Neutrophil (primary cell): Measurements from ENCODE around the gene FRY.

ENCODE experiments used
- H3K27ac ChIP-seq: fragments of 200-600 bp; sonication (generic); 2 replicates; pipeline ENCODE4 v1.5.1; 2016; ENCODE audit warnings: mild to moderate bottlenecking, moderate library complexity
- H3K27me3 ChIP-seq: fragments of 200-600 bp; sonication (generic); 2 replicates; pipeline ENCODE4 v1.6.0; 2016; ENCODE audit warnings: mild to moderate bottlenecking
- H3K36me3 ChIP-seq: fragments of 200-600 bp; sonication (generic); 2 replicates; pipeline ENCODE4 v1.5.1; 2017
- H3K4me1 ChIP-seq, 2 experiments: fragments of 200-600 bp in 1 of 2; sonication (generic) in 1 of 2; 1 replicate in 1 of 2; 2 replicates in 1 of 2; pipeline versions ENCODE4 v1.5.1 to v1.6.1; 2013 to 2016; ENCODE audit warnings: low read depth in 1 of 2, low read length in 1 of 2, mild to moderate bottlenecking in 1 of 2, moderate library complexity in 1 of 2; ENCODE audit not compliant: control insufficient read depth in 1 of 2, insufficient read depth in 1 of 2
- H3K4me3 ChIP-seq, 2 experiments: fragments of 200-600 bp in 1 of 2; sonication (generic) in 1 of 2; 1 replicate in 1 of 2; 2 replicates in 1 of 2; pipeline ENCODE4 v1.5.1; 2013 to 2016; ENCODE audit warnings: low read depth in 1 of 2, low read length in 1 of 2, mild to moderate bottlenecking in 1 of 2, moderate library complexity in 1 of 2
- H3K9me3 ChIP-seq: fragments of 200-600 bp; sonication (generic); 2 replicates; pipeline ENCODE4 v1.5.1; 2016
- TF ChIP-seq, protein P1 (sequence below): fragments of 200-600 bp; sonication (generic); IDR thresholded peaks from 2 replicates; pipeline ENCODE4 v1.5.1; 2016; ENCODE audit warnings: antibody characterized with exemption

Gene FRY

DNA sequence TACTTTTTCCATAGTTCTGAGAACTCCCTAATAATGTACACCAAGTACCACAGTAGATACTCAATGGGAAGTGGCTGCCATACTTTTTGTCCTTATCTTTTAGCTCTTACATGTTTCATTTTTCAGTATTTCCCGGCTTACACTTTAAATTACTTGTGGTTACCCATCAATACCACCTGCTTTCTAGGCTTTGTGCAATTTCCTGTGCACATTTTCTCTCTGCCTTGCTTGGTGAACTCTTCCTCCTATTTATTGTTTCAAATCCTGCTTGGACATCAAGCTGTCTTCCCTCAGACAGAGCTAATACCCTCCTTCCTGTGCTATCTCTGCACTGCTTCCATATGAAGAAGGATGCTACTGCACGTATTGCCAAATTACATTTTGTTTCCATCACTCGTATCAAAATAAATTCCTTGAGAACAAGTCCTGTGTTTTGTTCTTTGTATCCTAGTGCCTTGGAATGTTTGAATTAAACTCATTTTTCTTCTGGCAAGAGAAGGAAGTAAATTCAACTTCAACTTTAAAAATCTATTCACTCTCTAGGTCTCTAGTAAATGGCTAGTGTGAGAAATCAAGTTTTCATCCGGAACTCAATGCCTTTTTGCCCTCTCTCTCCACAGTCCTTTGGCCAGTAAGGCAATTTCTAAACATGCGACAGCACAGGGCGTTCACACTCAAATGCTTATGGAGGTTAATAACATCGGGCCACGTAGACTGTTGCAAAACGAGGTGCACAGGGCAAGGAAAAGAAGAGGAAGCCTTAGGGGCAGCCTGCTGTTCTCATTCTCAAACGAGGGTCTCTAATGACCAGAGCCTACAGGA, 277.9 kb downstream of the FRY start:
- Histone ChIP-seq H3K4me3 (peak overlapping the region; percentile 39 to 49), H3K9me3 (no peaks in the 10 kb centered on the region), H3K4me1 (peaks cover 15 to 24% of the 10 kb centered on the region in 2 experiments), H3K27ac (peak overlapping the region; percentile 59), H3K27me3 (no peaks in the 10 kb centered on the region), H3K36me3 (no peaks in the 10 kb centered on the region)
- TF ChIP-seq, protein P1, sequence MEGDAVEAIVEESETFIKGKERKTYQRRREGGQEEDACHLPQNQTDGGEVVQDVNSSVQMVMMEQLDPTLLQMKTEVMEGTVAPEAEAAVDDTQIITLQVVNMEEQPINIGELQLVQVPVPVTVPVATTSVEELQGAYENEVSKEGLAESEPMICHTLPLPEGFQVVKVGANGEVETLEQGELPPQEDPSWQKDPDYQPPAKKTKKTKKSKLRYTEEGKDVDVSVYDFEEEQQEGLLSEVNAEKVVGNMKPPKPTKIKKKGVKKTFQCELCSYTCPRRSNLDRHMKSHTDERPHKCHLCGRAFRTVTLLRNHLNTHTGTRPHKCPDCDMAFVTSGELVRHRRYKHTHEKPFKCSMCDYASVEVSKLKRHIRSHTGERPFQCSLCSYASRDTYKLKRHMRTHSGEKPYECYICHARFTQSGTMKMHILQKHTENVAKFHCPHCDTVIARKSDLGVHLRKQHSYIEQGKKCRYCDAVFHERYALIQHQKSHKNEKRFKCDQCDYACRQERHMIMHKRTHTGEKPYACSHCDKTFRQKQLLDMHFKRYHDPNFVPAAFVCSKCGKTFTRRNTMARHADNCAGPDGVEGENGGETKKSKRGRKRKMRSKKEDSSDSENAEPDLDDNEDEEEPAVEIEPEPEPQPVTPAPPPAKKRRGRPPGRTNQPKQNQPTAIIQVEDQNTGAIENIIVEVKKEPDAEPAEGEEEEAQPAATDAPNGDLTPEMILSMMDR: no peak

DNA sequence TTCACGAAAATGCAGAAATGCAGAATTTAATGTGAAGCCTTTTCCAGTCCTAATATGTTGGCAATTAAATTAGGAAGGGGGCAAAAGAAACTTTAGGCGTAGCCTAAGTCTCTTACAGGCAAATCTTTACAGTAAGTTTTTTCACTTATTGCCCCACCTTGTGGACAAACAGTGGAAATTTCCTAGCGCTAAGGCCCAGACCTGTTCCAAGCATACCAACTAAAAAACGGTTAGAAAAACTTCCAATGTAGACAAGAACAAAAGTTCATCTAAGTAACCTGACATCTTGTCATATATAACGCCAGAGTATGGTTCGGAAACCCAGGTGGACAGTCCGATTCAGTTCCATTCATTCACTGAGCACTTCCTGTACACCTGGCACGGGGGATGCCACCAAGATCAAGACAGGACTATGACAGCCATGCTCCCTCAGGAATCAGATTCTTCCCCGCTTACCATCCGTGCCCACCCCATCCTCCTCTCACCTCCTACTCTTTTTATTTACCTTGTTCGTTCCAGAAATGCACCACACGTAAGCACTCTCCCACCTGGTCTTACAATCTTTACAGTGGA, 278.6 kb downstream of the FRY start:
- Histone ChIP-seq H3K9me3 (no peaks in the 10 kb centered on the region), H3K36me3 (no peaks in the 10 kb centered on the region), H3K27ac (peak overlapping the region; percentile 59), H3K27me3 (no peaks in the 10 kb centered on the region), H3K4me1 (peaks cover 21 to 30% of the 10 kb centered on the region in 2 experiments), H3K4me3 (peak overlapping the region; percentile 39 to 49)
- TF ChIP-seq, protein P1: peak; percentile 73

DNA sequence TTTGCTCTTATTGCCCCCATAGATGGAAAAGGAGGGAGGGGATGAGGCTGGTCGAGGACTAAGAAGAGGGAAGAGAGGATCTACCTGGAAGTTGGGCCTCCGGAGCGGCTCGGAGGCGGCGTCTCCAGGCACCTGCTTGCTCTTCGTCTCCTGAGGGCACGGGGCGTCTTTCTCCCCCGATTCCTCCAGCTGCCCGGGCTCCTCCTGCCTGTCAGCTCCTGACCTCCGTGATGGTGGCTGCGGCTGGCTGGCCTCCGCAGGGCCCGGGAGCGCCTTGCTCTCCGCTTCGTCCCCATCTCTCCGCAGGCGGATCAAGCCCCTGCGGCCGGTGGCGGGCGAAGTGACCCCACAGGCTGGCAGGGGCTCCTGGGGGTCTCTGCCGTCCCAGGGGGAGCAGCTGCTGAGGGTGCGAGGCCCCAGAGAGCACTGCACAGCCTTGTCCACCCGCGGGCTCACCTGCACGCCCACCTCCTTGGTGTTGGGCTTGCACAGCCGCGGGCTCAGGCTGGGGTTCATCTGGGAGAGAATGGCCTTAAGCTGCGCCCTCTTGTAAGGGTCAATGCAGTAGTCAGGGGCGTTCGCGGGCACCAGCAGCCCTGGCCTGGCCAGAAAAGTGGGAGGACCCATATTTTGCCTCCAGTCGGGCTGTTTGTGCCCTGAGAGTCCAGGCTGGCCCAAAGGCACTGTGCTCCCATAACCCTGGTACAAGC, 279.8 kb downstream of the FRY start:
- Histone ChIP-seq H3K36me3 (no peaks in the 10 kb centered on the region), H3K4me3 (no peak overlapping the region), H3K27ac (no peak overlapping the region), H3K9me3 (no peaks in the 10 kb centered on the region), H3K4me1 (peaks cover 28 to 37% of the 10 kb centered on the region in 2 experiments), H3K27me3 (no peaks in the 10 kb centered on the region)
- TF ChIP-seq, protein P1: no peak

DNA sequence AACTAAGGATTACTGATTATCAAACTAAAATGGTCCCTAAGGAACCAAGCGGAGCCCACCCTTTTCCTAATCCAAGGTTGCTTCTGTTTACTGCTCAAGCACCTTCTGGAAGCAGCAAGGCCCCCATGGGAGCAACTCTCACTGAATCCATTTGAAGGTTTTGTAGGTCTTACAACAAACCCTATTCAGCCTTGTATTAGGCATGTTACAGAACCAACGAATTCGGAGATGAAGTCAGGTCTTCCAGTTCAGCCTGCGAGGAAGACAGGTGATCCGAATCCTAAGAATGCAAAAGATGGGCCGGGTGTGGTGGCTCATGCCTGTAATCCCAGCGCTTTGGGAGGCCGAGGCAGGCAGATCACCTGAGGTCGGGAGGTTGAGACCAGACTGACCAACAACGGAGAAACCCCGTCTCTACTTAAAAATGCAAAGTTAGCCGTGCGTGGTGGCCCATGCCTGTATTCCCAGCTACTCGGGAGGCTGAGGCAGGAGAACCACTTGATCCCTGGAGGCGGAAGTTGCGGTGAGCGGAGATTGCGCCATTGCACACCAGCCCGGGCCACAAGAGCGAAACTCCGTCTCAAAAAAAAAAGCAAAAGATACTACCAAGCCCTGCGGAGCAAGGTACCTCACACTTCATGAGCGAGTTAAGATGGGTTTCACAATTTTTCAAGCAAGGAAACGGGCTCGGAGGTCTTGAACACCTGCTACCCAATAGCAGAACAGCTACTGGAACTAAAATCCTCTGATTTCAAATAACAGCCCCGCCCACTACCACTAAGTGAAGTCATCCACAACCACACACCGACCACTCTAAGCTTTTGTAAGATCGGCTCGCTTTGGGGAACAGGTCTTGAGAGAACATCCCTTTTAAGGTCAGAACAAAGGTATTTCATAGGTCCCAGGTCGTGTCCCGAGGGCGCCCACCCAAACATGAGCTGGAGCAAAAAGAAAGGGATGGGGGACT, 283.0 kb downstream of the FRY start:
- Histone ChIP-seq H3K27me3 (no peaks in the 10 kb centered on the region), H3K4me3 (peak overlapping the region; percentile 82 to 92)
- TF ChIP-seq, protein P1: no peak

More for the DNA sequence above, 283.0 kb downstream of the FRY start:
- Histone ChIP-seq H3K36me3 (no peaks in the 10 kb centered on the region), H3K27ac (peak overlapping the region; percentile 99), H3K9me3 (no peaks in the 10 kb centered on the region), H3K4me1 (peaks cover 30 to 35% of the 10 kb centered on the region in 2 experiments)
